ENCODE measurements around the gene MACROD2. TPM values are rescaled to one million over a fixed set of nuclear protein-coding genes. Genes with fewer than 3 reads are reported as not detected.

MACROD2 gene
- total RNA-seq, 4 donors from 2014 or later, result 4.0 to 14.1 (median 10.4) TPM

DNA sequence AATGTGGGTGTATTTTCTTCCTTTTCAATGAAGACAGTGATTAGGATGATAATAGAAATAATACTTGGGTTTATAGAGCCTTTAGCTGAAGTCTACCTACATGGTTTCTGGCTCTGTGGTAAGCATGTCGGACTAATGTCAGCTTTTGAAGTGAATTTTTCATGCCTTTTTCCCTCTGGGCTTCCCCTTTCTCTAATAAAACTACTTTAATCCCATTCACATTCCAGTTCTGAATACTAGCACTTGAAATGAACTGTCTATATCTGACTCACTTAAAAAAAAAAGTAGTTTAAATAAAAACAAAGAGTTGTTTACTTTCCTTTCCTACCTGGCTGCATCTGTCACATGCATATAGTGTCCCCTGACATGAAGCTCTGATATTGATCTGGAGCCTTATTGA, 888.0 kb downstream of the MACROD2 start:
- no peak for DNase-seq (ENCODE audit: low spot score in 2 of 2)
- whole genome bisulfite sequencing, 2 donors, result 68 to 82% methylated on average over 1 of the region's 1 CpG
- H3K27me3 ChIP-seq, result no peaks in the 10 kb centered on the region
- no peaks in the 10 kb centered on the region for H3K36me3 ChIP-seq
- TF ChIP-seq EP300 (IDR thresholded peaks at IDR 0.05), result no peak
- TF ChIP-seq POLR2A (IDR thresholded peaks at IDR 0.05), result no peak
- TF ChIP-seq, protein P1, sequence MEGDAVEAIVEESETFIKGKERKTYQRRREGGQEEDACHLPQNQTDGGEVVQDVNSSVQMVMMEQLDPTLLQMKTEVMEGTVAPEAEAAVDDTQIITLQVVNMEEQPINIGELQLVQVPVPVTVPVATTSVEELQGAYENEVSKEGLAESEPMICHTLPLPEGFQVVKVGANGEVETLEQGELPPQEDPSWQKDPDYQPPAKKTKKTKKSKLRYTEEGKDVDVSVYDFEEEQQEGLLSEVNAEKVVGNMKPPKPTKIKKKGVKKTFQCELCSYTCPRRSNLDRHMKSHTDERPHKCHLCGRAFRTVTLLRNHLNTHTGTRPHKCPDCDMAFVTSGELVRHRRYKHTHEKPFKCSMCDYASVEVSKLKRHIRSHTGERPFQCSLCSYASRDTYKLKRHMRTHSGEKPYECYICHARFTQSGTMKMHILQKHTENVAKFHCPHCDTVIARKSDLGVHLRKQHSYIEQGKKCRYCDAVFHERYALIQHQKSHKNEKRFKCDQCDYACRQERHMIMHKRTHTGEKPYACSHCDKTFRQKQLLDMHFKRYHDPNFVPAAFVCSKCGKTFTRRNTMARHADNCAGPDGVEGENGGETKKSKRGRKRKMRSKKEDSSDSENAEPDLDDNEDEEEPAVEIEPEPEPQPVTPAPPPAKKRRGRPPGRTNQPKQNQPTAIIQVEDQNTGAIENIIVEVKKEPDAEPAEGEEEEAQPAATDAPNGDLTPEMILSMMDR (IDR thresholded peaks at IDR 0.05), result no peak
- H3K4me1 ChIP-seq, result no peaks in the 10 kb centered on the region
- H3K9me3 ChIP-seq, result no peaks in the 10 kb centered on the region
- no peak overlapping the region for H3K27ac ChIP-seq
- H3K4me3 ChIP-seq, result no peak overlapping the region

DNA sequence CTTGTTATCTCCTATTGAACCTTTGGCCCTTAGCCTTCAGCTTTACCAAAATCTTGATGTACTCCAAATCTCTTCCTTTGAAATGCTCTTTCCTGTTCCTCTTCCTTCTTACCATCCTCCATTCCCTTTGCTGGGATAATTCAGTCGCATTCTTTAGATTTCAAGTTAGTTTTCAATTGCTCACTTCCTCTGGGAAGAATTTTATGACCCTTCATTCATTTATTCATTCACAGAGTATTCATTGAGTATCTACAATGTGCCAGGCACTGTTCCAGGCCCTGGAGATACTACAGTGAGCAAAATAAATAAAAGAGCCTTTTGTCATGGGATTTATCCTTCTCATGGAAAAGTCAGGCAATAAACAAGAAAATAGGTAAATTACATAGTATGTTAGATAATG, 890.3 kb downstream of the MACROD2 start:
- Histone ChIP-seq H3K27ac (no peak overlapping the region), H3K4me1 (no peaks in the 10 kb centered on the region), H3K4me3 (no peak overlapping the region), H3K36me3 (no peaks in the 10 kb centered on the region), H3K27me3 (no peaks in the 10 kb centered on the region), H3K9me3 (no peaks in the 10 kb centered on the region)
- WGBS, 2 donors, result 63% methylated on average over 1 of the region's 1 CpG
- DNase-seq (ENCODE audit: low spot score in 2 of 2), result no peak
- TF ChIP-seq POLR2A (IDR thresholded peaks at IDR 0.05), result no peak
- TF ChIP-seq, protein P1 (IDR thresholded peaks at IDR 0.05), result no peak
- no peak for TF ChIP-seq EP300 (IDR thresholded peaks at IDR 0.05)

DNA sequence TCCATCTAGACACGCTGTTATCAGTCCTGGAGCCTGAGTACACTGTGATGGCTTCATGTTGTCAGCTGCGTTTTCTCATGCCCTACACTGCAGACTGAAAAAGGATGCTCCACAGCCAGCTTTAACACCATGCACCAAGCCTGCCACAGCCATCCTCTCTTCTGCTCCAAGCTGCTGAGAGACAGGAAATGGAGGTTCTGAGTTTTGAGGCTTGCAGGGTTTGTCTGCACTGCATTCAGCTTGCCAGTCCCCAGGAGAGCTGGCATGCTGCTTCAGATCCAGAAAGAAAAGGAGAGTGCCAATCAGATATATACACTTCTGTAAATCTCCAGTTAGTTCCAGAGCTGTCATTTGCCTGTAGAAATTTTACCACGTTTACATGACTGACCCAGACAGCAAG, 892.8 kb downstream of the MACROD2 start:
- Histone ChIP-seq H3K4me3 (no peak overlapping the region), H3K27ac (no peak overlapping the region), H3K36me3 (no peaks in the 10 kb centered on the region), H3K27me3 (no peaks in the 10 kb centered on the region), H3K4me1 (no peaks in the 10 kb centered on the region), H3K9me3 (no peaks in the 10 kb centered on the region)
- TF ChIP-seq EP300 (IDR thresholded peaks at IDR 0.05) (no peak), POLR2A (IDR thresholded peaks at IDR 0.05) (no peak)
- TF ChIP-seq, protein P1 (IDR thresholded peaks at IDR 0.05), result no peak
- WGBS, 2 donors, result 72% methylated on average over 3 of the region's 3 CpGs
- DNase-seq (ENCODE audit: low spot score in 2 of 2), result no peak

DNA sequence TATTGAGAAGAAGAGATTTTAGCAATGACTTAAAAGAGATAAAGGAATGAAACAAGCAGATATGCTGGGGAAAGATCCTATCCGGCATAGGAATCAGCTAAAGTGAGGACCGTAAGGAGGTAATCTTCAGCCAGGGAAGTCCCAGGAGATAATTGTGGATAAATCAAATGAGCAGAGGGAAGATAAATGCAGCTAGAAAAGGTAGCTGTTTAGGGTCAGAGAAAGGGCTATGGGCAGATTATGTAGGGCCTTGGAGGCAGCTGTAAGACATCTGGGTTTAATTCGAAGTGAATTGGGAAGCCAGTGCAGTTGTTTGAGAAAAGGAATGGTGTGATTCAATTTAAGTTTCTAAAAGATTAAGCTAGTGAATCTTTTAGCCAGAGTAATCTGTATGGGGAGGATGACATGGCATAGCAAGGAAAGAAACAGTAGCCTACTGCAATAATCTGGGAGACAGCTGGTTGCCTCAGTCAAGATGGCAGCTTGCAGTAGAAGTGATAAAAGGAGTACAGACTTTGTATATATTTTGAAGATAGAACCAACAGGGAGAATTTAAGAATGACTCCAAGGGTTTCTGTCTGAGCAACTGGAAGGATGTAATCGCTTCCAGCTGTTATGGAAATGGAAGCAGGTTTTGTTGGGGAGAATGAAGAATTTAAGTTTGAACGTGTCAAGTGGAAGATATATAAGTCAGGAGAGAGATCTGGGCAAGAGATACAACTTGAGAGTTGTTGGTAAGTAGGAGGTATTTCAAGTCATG, 894.4 kb downstream of the MACROD2 start:
- no peaks in the 10 kb centered on the region for H3K9me3 ChIP-seq
- TF ChIP-seq EP300 (IDR thresholded peaks at IDR 0.05) (no peak), POLR2A (IDR thresholded peaks at IDR 0.05) (no peak)
- TF ChIP-seq, protein P1 (IDR thresholded peaks at IDR 0.05), result no peak
- H3K4me3 ChIP-seq, result no peak overlapping the region
- no peaks in the 10 kb centered on the region for H3K27me3 ChIP-seq
- H3K27ac ChIP-seq, result no peak overlapping the region
- DNase-seq (ENCODE audit: low spot score in 2 of 2), result no peak
- H3K4me1 ChIP-seq, result no peaks in the 10 kb centered on the region
- 63 to 64% methylated on average over 5 of the region's 5 CpGs for WGBS, 2 donors
- H3K36me3 ChIP-seq, result no peaks in the 10 kb centered on the region

DNA sequence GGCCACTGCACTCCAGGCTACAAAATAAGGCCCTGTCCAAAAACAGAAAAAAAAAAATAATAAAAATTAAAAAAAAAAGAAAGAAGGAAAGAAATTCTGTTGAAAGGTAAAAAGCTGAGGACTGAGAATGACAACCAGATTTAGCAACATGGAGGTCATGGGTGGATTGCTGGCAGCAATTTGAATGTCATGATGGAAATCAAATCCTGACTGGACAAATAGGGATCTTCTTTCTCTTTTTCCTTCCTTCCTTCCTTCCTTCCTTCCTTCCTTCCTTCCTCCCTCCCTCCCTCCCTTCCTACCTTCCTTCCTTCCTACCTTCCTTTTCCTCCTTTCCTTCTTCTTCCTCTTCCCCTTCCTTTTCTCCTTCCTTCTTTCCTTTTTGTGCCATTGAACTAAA, 895.4 kb downstream of the MACROD2 start:
- DNase-seq (ENCODE audit: low spot score in 2 of 2), result no peak
- TF ChIP-seq, protein P1 (IDR thresholded peaks at IDR 0.05), result no peak
- no peak for TF ChIP-seq EP300 (IDR thresholded peaks at IDR 0.05)
- TF ChIP-seq POLR2A (IDR thresholded peaks at IDR 0.05), result no peak

More for the DNA sequence above, 895.4 kb downstream of the MACROD2 start:
- Histone ChIP-seq H3K27ac (no peak overlapping the region), H3K27me3 (no peaks in the 10 kb centered on the region), H3K9me3 (no peaks in the 10 kb centered on the region), H3K4me1 (no peaks in the 10 kb centered on the region), H3K4me3 (no peak overlapping the region), H3K36me3 (no peaks in the 10 kb centered on the region)

Measured in tibial nerve (tissue), 4 donors.